ENCODE results near the gene EVI5. TPM values are rescaled to one million over a fixed set of nuclear protein-coding genes. Genes with fewer than 3 reads are reported as not detected.
"Not testable (repeated sequence)": the region's sequence is repeated elsewhere in the genome, so short reads cannot be mapped to it uniquely, and the experiment has no call there.

The EVI5 gene
- polyA plus RNA-seq, 3 donors, result 20.2 to 22.0 (median 20.8) TPM

DNA sequence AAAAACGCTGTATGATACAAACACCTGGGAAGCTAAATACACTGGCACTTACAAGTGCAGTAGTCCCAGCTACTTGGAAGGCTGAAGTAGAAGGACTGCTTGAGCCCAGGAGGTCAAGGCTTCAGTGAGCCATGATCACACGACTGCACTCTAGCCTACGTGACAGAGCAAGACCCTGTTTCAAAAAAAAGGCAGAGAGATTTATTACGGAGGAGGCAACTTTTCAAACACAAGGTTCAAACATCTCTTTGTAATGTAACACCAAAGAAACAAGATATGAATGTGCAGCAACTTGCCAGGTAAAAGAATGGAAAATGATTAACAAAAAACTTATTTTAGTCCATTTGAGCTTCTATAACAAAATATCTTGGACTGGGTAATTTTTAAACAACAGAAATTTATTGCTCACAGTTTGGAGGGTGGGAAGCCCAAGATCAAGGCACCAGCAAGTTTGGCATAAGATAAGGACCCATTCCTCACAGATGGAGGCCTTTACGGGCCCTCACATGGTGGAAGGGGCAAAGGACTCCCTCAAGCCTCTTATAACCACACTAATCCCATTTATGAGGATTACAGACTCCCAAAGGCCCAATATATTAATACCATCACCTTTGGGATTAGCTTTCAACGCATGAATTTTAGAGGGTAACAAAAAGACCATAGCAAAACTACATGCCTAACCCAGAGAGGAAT, 73.3 kb downstream of the EVI5 start:
- peak in 2 of 11 donors; percentile 0 to 8 for DNase-seq (ENCODE audit: extremely low read depth in 1 of 11, low read depth in 9 of 11, low spot score in 4 of 11)

- DNase-seq (ENCODE audit: extremely low read depth in 1 of 11, low read depth in 9 of 11, low spot score in 4 of 11), result no peak
Measured at GRCh38 chr1:92709738-92710137, 75.2 kb downstream of the EVI5 start.

DNA sequence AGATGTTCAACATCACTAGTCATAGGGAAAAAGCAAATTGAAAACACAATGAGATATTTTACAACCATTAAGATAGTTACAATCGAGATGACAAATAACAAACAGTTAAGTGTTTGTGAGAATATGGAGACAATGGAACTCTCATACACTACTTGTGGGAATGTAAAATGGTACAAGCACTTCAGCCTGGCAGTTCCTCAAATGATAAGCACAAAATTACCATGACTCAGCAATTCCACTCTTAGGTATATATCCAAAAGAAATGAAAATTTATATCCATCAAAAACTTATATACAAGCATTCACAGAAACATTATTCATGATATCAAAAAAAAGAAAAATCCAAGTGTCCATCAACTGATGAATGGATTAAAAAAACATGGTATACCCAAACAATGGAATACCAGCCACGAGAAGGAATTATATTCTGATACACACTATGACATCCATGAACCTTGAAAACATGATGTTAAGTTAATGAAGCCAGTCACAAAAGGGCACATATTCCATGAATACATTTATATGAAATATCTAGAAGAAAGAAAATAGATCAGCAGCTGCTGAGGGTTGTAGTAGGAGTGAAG, 76.4 kb downstream of the EVI5 start:
- no peak for DNase-seq (ENCODE audit: extremely low read depth in 1 of 11, low read depth in 9 of 11, low spot score in 4 of 11)

- DNase-seq (ENCODE audit: extremely low read depth in 1 of 11, low read depth in 9 of 11, low spot score in 4 of 11), result no peak
Measured at GRCh38 chr1:92707709-92708108, 77.2 kb downstream of the EVI5 start.

GRCh38 chr1:92707292-92707691, 77.6 kb downstream of the EVI5 start:
- no peak for DNase-seq (ENCODE audit: extremely low read depth in 1 of 11, low read depth in 9 of 11, low spot score in 4 of 11)

GRCh38 chr1:92705446-92705845, 79.5 kb downstream of the EVI5 start:
- DNase-seq (ENCODE audit: extremely low read depth in 1 of 11, low read depth in 9 of 11, low spot score in 4 of 11), result no peak

GRCh38 chr1:92701147-92701546, 83.8 kb downstream of the EVI5 start:
- DNase-seq (ENCODE audit: extremely low read depth in 1 of 11, low read depth in 9 of 11, low spot score in 4 of 11), result no peak

DNA sequence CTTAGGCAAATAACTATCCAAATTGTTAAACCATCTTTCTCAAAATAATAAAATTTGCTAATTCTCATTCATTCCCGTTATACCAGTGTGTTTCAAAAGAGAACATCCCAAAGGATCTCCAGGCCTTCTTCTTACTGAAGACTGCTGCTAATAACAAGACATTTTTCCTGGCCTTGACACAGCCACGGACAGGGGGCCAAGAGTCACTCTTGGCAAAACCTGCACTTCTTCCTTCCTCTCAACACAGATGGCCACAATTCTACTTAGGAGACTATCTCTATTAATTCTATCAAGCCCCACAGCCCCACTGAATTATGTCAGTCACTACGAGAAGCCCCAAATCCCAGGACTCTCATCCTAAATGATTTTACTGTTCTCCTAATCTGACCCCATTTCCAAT, 86.0 kb downstream of the EVI5 start:
- no peak for DNase-seq (ENCODE audit: extremely low read depth in 1 of 11, low read depth in 9 of 11, low spot score in 4 of 11)

GRCh38 chr1:92695104-92695503, 89.8 kb downstream of the EVI5 start:
- no peak for DNase-seq (ENCODE audit: extremely low read depth in 1 of 11, low read depth in 9 of 11, low spot score in 4 of 11)

DNA sequence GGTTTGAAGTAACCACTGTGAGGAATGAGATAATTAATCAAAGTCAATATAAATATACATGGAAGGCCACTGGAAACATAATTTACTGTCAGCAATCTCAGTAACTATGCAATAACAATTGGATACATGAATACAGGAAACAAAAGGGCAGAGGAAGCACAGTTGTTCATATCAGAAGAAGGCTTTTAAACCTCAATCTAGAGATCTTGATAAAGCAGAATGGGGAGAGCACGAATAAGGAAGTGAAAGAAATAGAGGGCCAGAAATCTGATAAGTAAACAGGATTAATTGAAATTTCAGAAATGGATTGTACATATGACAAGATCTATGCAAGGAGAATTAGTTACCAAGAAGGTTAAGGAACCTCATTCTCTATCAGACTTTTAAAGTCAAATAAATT, 93.0 kb downstream of the EVI5 start:
- DNase-seq (ENCODE audit: extremely low read depth in 1 of 11, low read depth in 9 of 11, low spot score in 4 of 11), result no peak

DNA sequence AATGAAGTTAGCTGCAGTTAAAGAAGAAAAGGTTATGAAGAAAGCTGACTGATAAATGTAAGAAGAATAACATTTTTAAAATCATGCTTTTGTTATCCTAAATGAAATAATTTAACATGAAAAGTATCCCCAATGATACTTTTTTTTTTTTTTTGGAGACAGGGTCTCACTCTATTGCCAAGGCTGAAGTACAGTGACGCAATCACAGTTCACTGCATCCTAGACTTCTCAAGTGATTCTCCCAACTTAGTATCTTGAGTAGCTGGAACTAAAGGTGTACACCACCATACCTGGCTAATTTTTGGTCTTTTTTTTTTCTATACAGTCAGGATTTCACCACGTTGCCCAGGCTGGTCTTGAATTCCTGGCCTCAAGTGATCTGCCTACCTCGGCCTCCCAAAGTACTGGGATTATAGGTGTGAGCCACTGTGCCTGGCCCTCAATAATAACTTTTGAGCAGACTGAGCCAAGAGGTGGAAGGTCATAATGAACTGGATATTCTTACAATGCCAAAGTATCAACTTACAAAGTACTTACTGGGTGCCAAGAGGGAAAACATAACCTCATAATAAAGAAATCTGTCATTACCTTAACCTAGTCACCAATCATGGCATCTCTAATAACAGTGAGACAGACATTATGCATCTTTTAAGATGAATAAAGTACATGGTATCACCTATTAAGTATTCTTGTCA, 94.5 kb downstream of the EVI5 start:
- DNase-seq (ENCODE audit: extremely low read depth in 1 of 11, low read depth in 9 of 11, low spot score in 4 of 11), result no peak

DNA sequence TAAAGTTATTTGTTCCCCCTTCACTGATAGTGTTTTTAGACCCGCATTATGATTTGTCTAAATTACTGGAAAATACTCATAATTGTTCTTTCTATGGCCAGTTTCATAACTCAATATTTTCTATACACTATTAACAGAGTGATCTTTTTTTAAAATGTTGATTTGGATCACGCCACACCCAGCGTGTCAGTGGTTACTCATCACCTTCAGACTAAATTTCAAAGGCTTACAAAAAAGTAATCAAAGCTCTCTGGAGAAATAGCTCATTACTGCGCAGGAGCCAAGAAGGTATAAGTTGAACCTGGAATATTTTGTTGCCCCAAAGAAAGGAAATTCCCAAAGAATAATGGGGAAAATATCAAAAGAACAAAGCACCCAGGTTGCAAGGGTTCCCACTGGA, 104.9 kb downstream of the EVI5 start:
- DNase-seq (ENCODE audit: extremely low read depth in 1 of 11, low read depth in 9 of 11, low spot score in 4 of 11), result no peak

GRCh38 chr1:92663775-92664174, 121.1 kb downstream of the EVI5 start:
- DNase-seq (ENCODE audit: extremely low read depth in 1 of 11, low read depth in 9 of 11, low spot score in 4 of 11), result no peak

GRCh38 chr1:92662048-92662447, 122.9 kb downstream of the EVI5 start:
- no peak for DNase-seq (ENCODE audit: extremely low read depth in 1 of 11, low read depth in 9 of 11, low spot score in 4 of 11)

DNA sequence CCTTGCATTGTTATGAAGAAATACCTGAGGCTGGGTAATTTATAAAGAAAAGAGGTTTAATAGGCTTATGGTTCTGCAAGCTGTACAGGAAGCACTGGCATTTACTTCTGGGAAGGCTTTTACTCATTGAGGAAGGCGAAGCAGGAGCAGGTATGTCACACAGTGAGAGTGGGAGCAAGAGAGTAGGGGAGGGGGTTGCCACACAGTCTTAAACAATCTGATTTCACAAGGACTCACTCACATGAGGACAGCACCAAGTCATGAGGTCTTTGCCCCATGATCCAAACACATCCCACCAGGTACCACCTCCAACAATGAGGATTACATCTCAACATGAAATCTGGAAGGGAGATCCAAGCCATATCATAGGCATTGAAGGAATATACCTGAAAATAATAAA, 127.2 kb downstream of the EVI5 start:
- no peak for DNase-seq (ENCODE audit: extremely low read depth in 1 of 11, low read depth in 9 of 11, low spot score in 4 of 11)

GRCh38 chr1:92655197-92655801, 129.6 kb downstream of the EVI5 start:
- peak in 1 of 11 donors; percentile 0 for DNase-seq (ENCODE audit: extremely low read depth in 1 of 11, low read depth in 9 of 11, low spot score in 4 of 11)

GRCh38 chr1:92653605-92654381, 131.1 kb downstream of the EVI5 start:
- DNase-seq (ENCODE audit: extremely low read depth in 1 of 11, low read depth in 9 of 11, low spot score in 4 of 11), result no peak

DNA sequence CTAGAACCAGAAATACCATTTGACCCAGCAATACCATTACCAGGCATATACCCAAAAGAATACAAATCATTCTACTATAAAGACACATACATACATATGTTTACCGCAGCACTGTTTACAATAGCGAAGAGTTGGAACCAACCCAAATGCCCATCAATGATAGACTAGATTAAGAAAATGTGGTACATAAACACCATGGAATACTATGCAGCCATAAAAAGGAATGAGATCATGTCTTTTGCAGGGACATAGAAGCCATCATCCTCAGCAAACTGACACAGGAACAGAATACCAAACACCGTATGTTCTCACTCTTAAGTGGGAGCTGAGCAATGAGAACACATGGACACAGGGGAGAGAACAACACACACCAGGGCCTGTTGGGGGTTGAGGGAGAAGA, 144.2 kb downstream of the EVI5 start:
- not testable (repeated sequence) for DNase-seq (ENCODE audit: extremely low read depth in 1 of 11, low read depth in 9 of 11, low spot score in 4 of 11)

DNA sequence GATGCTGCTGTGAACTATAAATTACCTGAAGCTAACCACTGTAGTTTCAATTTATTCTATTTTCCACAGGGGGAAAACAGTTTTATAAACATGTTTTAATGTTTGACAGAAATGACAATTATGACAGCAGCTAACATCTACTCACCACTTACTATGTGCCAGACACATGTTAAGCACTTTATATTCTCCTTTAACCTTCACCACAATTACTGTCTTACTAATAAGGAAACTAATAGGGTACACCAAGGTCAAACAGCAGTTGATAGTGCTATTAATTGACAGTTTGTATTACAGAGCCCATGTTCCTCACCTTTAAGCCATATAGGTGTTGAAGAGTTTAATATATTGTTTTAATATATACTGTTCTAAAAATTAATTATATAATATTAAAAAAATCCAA, 146.4 kb downstream of the EVI5 start:
- no peak for DNase-seq (ENCODE audit: extremely low read depth in 1 of 11, low read depth in 9 of 11, low spot score in 4 of 11)
